ENCODE results near the gene SLC38A1.

SLC38A1 gene

GRCh38 chr12:46133751-46134150 lies 135.1 kb downstream of the SLC38A1 start:
- no peak for DNase-seq (ENCODE audit: low read depth)

All from stimulated activated CD4-positive, alpha-beta T cell treated with anti-CD3 and anti-CD28 coated beads, Interleukin-2, amount 100 ng/mL, for 4 hours (primary cell).